ENCODE measurements around the gene CDH24. TPM values are rescaled to one million over a fixed set of nuclear protein-coding genes. Genes with fewer than 3 reads are reported as not detected.

The CDH24 gene
- total and polyA plus RNA-seq, 10 of the 15 experiments (the other 5 are each of a cell fraction or from before 2014, with no cell fraction given): 0.10 to 1.5 (median 0.45) TPM; not detected in 2

- no peak overlapping the region for H3K4me3 ChIP-seq
- ChIA-PET CTCF (interaction anchor here (1.5 to 5.8 kb wide), 4 partner anchors 19 to 43 kb away, joined by 5 to 28 read pairs (median 10); partner anchors contain the start of gene CDH24), RAD21 (ENCODE audit: unreplicated experiment) (interaction anchor here (2.0 kb wide), 1 partner anchor 33 kb away, joined by 6 read pairs; no protein-coding TSS in a partner anchor), SMC1A (ENCODE audit: uncharacterized antibody, unreplicated experiment) (no interaction called here), POLR2A (no interaction called here)
- no peaks in the 10 kb centered on the region for H3K27me3 ChIP-seq (replicated peaks in 1 of 2; ENCODE audit: control insufficient read depth in 2 of 2, insufficient read depth in 2 of 2, low read length in 1 of 2)
- peaks cover 15% of the 10 kb centered on the region for H3K79me2 ChIP-seq (ENCODE audit: control insufficient read depth, insufficient read depth, low read length)
- FAIRE-seq: no peak
- H3K36me3 ChIP-seq (ENCODE audit: control insufficient read depth in 2 of 2, insufficient read depth in 2 of 2, low read length in 1 of 2): peaks cover 0 to 8% of the 10 kb centered on the region in 2 experiments; a peak in 1 of 4 replicates
- BruUV-seq (replicated peaks): no TSS peak
- no peak for DNase-seq (ENCODE audit: low read depth, low spot score)
- no peak overlapping the region for H3K4me2 ChIP-seq (ENCODE audit: control insufficient read depth, insufficient read depth)
- no peak overlapping the region for H3K9ac ChIP-seq (ENCODE audit: control insufficient read depth, insufficient read depth, low read length)
- intact Hi-C loops (cut with micrococcal nuclease; ENCODE audit: unreplicated experiment) (no loop called here), in situ Hi-C loops (cut with MboI) (no loop called here)
- H3K9me3 ChIP-seq (replicated peaks; ENCODE audit: control insufficient read depth, insufficient read depth, low read length): no peaks in the 10 kb centered on the region
- no peak overlapping the region for H2AFZ ChIP-seq (ENCODE audit: control insufficient read depth, low read depth, low read length)
- H3K27ac ChIP-seq (ENCODE audit: control insufficient read depth, insufficient read depth): no peak overlapping the region
- ATAC-seq: no peak
- WGBS (ENCODE audit: insufficient coverage, insufficient replicate concordance, low lambda C conversion rate, missing lambda C conversion rate): 68% methylated on average over 5 of the region's 6 CpGs
- H3K4me1 ChIP-seq (ENCODE audit: control insufficient read depth, insufficient read depth, low read length): 0 out of 2 replicates have a peak, but pooled peaks cover 3% of the 10 kb centered on the region
- no peaks in the 10 kb centered on the region; the same call in 1 of the 2 replicates for H4K20me1 ChIP-seq (ENCODE audit: control insufficient read depth, insufficient read depth)
- TF ChIP-seq POLR2A (IDR thresholded peaks at IDR 0.05; ENCODE audit: low read depth, low read length): no peak
- TF ChIP-seq SIN3A (IDR thresholded peaks at IDR 0.05; ENCODE audit: low read depth, low read length): no peak
- TF ChIP-seq MYB (IDR thresholded peaks at IDR 0.05; ENCODE audit: borderline replicate concordance, low read depth, low read length): no peak
- no peak for TF ChIP-seq PRDM15 (CRISPR knock-in tag; IDR thresholded peaks at IDR 0.05)
- no peak for TF ChIP-seq HSF1 (IDR thresholded peaks at IDR 0.05; ENCODE audit: low read depth, low read length)
- no peak for TF ChIP-seq BCLAF1 (IDR thresholded peaks at IDR 0.05)
- TF ChIP-seq SKIL (IDR thresholded peaks at IDR 0.05; ENCODE audit: low read depth, poor library complexity, severe bottlenecking): no peak
- no peak for TF ChIP-seq TCF3 (IDR thresholded peaks at IDR 0.05; ENCODE audit: borderline replicate concordance, insufficient read depth, low read depth, low read length)
- TF ChIP-seq BACH1 (IDR thresholded peaks at IDR 0.05; ENCODE audit: borderline replicate concordance): no peak
- TF ChIP-seq IKZF1 (conservative IDR thresholded peaks at IDR 0.05): no peak
- TF ChIP-seq HDAC6 (IDR thresholded peaks at IDR 0.05; ENCODE audit: unreplicated experiment): no peak
Observed at GRCh38 chr14:23101213-23101970, 44.1 kb upstream of the CDH24 start.
